Choroid plexus epithelial cell (primary cell): ENCODE data around the gene ZNF532.

Experiments
- DNase-seq: peaks from one replicate; pipeline ENCODE4 v3.0.0-alpha.2; 2010; ENCODE audit warnings: low read depth
- H3K4me3 ChIP-seq: 2 replicates; pipeline ENCODE4 v1.5.1; 2011; ENCODE audit warnings: low read depth, mild to moderate bottlenecking, control low read depth, low read length, moderate library complexity
- CTCF ChIP-seq: conservative IDR thresholded peaks from 2 replicates; pipeline ENCODE4 v1.5.1; 2011; ENCODE audit warnings: low read depth, mild to moderate bottlenecking, control low read depth, inconsistent platforms, low read length, moderate library complexity

ZNF532 gene

DNA sequence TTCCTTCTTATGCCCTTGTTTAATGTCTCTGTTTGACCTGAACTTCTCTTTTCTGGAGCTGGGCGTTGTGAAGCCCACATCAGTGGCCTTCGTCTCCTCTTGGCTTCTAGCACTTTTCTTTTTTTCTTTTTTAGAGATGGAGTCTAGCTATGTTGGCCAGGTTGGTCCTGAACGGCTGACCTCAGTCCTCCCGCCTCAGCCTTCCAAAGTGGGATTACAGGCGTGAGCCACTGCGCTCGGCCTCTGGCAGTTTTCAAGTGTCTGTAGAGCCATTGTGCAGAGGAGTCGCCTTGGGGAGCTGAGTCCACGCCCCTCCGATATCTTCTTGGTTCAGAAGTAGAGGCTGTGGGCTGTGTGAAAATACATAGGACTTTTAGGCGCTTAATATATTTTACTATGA is 36.5 kb downstream of the ZNF532 start:
- H3K4me3 ChIP-seq, result no peak overlapping the region
- no peak for DNase-seq
- no peak for TF ChIP-seq CTCF

DNA sequence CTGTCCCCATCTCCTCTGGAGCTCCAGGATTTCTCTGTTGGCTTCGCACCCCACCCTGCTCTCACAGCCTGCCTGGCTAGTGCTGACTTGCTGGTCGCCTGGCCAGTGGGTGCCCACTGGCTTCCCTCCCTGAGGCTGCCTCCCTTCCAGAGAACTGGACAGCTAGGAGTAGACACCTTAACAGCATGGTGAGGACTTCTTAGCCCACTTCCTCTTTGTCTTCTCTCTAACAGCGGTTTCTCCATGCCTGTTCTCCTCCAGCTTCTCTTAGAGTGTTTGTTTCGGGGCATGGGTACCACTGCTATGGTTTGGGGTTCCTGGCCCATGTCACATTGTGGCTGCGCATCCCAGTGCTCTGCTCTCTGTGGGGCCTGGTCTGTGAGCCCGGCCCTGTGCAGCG is 37.1 kb downstream of the ZNF532 start:
- no peak for DNase-seq
- H3K4me3 ChIP-seq, result no peak overlapping the region
- no peak for TF ChIP-seq CTCF

DNA sequence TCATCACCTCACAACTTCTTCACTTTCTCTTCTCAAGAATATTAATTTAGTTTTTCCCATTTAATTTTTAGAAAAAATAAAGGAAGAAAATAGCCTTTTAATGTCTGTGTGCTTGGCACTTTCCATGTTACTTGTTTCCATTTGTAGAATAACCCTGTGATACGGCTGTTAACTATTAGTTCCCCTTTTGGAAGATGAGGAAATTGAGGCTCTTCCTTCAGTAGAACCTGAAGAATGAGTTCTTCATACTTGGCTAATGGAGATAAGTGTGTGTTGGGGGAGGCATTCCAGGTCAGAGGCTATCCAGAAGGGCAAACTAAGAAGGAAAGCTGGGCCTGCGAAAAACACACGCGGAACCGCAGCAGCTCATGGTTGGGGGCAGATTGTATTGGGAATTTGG is 38.3 kb downstream of the ZNF532 start:
- DNase-seq, result no peak
- no peak for TF ChIP-seq CTCF
- no peak overlapping the region for H3K4me3 ChIP-seq

DNA sequence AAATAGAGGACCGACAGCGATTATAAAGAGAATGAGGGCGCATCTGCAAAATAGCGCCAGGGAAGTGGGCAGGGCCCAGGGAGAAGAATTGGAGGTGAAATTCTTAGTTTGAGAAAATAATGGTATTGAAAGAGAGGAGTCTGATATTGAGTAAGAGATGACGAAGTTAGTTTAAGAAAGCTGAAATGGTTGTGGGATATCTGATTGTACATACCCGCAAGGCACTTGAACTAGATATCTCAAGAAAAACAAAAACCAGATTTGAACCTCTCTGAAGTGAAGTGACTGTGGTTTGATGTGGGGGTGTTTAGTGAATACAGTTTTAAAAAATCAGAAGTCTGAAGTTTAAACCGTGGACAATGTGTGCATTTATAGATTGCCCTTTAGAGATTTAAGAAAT is 38.9 kb downstream of the ZNF532 start:
- H3K4me3 ChIP-seq, result no peak overlapping the region
- no peak for TF ChIP-seq CTCF
- DNase-seq, result no peak

DNA sequence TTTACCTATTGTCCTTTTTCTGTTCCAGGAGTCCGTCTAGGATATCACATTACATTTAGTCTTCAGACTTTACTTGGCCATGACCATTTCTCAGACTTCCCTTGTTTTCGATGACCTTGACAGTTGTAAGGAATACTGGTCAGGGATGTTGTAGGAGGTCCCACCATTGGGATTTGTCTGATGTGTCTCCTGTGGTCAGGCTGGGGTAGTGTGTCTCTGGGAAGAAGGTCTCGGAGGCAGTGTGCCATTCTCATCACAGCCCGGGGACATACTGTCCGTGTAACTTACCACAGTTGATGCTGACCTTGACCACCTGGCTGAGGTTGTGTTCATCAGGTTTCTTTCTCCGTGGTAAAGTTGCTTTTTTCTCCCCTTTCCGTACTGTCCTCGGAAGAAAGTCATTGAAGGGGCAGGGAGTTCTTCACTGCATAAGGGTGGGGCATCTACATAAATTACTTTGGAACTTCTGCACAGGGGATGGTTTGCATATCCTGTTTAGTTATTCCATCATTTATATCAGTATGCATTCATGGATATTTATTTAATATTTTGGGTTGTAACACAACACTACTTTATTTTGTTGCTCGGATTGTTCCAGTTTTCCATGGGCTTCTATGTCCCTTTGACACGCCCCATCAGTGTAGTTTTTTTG is 41.2 kb downstream of the ZNF532 start:
- TF ChIP-seq CTCF, result no peak
- DNase-seq, result no peak
- no peak overlapping the region for H3K4me3 ChIP-seq

DNA sequence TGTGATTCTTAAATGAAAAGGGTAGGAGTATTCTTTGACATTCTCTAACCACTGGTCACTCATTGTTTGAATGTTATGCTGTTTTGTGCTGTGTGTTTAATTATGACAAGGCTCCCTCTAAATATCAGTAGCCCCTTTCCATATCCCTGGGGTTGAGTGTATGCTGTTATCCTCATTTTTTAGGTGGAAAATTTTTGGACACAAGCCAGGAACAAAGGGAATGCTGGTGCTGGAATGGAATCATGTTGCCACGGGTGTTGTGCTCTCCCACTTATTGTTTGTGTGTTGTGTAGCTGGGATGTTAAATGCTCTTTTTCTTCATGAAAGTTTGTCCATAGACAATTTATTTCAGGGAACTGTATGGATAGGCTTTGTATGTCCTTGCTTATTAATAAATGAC is 43.3 kb downstream of the ZNF532 start:
- no peak for TF ChIP-seq CTCF
- H3K4me3 ChIP-seq, result no peak overlapping the region
- no peak for DNase-seq

DNA sequence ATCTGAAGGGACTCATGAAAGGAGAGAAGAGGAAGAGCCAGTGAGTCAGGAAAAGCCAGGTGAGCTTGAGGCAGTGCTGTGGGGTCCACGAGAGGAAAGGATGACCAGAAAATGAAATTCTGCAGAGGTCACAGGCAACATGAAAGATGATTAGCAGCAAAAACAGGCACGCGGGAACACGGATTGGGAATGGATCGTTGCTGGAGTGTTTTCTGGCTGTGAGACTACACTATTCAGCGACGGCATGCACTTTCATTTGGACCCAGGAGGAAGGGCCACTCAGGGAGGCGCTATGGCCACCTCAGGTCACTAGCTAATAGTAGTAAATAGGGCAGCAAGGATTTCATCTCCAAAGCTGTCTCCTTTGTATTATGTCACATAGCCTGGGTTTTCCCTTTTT is 44.8 kb downstream of the ZNF532 start:
- H3K4me3 ChIP-seq, result no peak overlapping the region
- TF ChIP-seq CTCF, result no peak
- DNase-seq, result no peak
